DOHH2 (cell line): ENCODE results near the gene SYT1.

Source experiments
- CTCF ChIP-seq: fragments of 200-600 bp; sonication (generic); IDR thresholded peaks from one replicate; pipeline ENCODE4 v1.5.1; 2014; ENCODE audit warnings: antibody characterized with exemption, mild to moderate bottlenecking, low read depth, low read length; ENCODE audit not compliant: poor library complexity, severe bottlenecking
- EZH2phosphoT487 ChIP-seq: fragments of 200-600 bp; sonication (generic); IDR thresholded peaks from 2 replicates; pipeline ENCODE4 v1.6.1; 2017; ENCODE audit warnings: borderline replicate concordance, mild to moderate bottlenecking, antibody characterized with exemption, low read length, moderate library complexity, mixed read lengths

GRCh38 chr12:79262938-79263337 is 398.4 kb downstream of the SYT1 start:
- TF ChIP-seq CTCF (no peak), EZH2phosphoT487 (no peak)
